T-helper 9 cell (primary cell): ENCODE data around the gene LCN15.
"Not testable (repeated sequence)": the region's sequence is repeated elsewhere in the genome, so short reads cannot be mapped to it uniquely, and the experiment has no call there.

Experiments used
- DNase-seq: peaks from one replicate; pipeline ENCODE4 v3.0.0-alpha.2; 2020

The LCN15 gene

DNA sequence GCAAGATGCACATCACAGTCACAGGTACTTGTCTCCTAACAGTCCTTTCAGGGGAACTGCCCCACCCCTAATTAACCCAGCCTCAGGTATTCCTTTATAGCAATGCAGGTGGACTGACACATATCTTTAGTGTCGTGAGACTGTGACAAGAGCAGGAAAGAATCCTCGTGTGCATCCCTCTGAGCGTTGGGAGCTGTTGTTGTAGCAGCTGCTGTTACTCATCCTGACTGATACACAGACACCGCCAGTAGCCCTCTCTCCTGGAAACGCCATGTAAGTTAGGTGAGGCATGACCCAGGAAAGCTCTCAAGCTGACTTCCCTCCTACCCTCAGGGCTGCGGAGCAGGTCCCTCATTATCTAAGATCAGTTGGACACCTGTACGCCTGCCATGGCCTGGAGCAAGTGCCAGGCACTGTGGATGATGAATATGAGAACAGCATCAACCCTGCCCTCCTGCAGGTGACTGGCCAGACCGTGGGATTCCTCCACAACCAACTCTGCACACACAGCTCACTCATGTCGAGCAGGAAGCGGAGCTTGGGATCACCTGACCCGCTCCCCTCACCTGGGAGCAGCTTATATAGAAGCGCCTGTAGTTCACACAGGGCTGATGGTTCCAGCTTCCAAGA is 10.2 kb upstream of the LCN15 start:
- no peak for DNase-seq

DNA sequence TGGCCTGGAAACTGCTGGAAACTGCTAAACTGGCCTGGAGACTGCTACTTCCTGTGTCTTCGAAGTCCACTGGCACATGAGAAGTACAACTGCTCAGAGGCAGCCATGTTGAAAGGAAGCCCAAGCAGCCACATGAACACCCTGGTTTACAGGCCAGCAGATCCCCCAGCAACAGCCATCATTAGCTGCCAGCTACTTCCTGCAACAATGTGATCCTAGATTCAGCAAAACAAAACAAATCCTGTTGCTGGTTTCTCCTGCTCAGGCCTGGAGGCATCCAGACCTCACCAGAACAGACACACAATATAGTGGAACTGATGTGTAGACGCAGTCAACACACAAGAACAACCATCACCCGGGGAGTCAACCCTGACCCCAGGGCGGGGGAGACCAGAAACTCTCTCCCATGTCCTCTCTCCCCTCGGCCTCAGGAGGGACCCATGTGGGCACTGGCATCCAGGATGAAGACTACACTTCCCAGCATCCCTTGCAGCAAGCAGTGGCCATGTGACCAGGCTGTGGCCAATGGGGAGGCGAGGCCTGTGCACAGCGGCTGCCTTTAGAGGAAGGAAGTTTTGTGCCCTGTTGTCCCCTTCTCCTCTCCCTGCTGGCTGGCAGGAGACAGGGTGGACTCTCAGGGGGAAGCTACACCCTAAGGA is 9.2 kb upstream of the LCN15 start:
- DNase-seq: no peak

- DNase-seq: no peak
These were observed 7.6 kb upstream of the LCN15 start for GRCh38 chr9:136771907-136772415.

DNA sequence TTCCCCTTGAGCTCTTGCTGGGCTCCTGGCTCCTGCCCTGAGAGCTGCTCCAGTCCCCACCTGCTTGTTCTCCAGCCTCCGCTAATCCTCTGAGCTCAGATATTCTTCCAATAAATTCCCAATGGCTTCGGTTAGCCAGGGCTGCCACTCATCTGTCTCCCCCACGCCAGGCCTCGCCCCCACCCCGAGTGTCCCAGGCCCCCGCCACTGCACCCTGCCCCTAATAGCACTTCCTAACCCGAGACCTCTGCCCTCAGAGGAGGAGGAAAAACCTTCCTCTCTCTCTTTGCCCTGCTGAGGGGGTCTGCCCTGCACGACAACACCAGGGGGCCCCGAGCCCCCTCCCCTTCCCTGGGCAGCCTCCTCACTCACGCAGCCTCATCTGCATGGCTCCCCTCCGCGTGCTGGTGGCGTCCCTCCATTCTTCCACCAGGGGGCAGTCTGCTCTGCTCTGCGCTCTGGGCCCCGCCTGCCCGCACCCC is 5.4 kb upstream of the LCN15 start:
- peak; percentile 43 for DNase-seq

- peak; percentile 18 for DNase-seq
These were observed 2.2 kb upstream of the LCN15 start for GRCh38 chr9:136766410-136767120.

DNA sequence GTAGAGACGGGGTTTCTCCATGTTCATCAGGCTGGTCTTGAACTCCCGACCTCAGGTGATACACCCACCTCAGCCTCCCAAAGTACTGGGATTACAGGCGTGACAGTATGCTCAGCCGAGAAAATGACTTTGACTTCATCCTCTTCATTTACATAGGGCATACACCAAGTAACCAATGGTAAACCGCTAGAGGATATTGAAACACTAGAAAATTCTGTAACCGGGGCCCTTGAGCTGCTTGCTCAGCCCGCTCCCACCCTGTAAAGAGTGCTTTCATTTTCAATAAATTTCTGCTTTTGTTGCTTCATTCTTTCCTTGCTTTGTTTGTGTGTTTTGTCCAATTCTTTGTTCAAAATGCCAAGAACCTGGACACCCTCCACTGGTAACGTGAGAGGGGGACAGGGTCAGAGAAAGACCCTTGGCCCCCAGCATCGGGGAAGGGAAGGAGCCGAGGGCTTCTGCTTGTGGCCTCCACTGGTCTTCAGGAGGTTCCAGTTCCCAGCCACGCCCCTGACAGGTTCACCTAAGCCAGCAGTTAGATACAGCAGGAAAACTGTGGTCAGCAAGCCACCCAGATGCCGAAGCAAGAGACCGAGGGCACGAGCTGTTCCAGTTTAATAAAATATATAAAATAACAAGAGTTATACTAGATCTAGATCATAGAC is 1.6 kb upstream of the LCN15 start:
- not testable (repeated sequence) for DNase-seq

DNA sequence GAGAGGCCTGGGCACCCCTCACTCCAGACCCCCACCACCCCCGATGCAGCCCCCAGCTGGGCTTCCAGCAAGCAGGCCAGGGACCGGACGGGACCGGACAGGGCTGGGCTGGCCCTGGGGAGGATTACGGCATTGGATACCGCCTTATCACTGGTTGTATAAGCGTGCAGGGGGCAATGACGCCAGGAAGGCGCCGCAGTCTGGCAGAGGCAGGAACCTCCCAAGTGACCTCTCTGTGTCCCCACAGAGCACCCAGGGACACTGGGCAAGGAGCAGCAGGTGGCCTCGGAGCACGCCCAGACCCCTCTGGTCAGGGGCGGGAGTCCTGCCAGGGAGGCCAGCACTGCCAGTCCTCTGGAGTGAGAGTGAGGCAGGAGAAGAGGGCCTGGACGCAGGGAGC is 723 bp upstream of the LCN15 start:
- no peak for DNase-seq

DNA sequence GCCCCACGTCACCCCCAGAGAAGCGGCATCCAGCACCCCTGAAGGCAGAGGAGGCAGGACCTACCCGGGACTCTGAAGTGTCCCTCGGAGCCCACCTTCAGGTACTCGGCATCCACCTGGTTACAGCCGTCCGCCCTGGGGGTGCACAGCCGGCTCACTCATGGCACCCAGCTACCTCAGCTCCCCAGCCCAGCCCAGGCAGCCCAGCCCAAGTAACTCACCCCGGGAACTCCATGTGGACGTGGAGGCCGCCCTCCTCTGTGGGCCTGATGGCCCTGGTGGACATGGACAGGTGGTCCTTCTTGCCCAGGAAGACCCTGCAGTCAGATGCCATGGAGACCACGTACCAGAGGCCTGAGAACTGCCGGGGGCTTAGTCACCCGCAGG is 676 bp downstream of the LCN15 start:
- DNase-seq: no peak

DNA sequence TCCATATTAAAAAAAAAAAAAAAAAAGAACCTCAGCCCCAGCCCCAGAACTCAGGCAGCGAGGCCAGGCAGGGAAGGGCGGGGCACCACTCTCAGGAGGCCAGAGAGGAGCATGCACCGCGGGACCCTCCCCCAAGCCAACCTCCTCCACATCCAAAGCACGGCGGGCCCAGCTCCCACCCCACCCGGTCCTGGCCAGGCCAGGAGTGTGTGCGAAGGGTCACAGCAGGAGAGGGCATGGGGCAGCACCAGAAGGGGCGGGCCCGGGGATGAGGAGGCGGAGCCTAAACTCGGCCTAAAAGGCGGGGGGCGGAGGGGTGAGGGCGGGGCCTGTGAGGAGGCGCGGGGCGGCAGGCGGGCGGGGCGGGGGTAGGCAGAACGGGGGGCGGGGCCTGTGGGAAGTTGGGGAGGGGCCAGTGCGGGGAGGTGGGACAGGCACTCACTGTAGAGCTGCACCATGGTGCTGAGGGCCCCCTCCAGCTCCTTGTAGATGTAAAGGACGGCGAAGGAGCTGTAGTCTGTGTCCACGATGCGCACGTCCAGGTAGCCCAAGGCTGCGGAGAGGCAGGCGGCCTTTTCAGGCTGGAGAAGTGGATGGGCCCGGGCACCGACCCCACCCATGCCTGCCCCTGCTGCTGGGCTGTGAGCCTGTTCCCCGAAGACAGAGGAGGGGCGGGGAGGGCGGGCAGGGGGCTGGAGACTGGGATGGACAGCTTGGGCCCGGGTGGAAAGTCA is 1.2 kb downstream of the LCN15 start:
- DNase-seq: peak; percentile 26

- DNase-seq: no peak
These were observed 2.1 kb downstream of the LCN15 start for GRCh38 chr9:136762221-136762691.

DNA sequence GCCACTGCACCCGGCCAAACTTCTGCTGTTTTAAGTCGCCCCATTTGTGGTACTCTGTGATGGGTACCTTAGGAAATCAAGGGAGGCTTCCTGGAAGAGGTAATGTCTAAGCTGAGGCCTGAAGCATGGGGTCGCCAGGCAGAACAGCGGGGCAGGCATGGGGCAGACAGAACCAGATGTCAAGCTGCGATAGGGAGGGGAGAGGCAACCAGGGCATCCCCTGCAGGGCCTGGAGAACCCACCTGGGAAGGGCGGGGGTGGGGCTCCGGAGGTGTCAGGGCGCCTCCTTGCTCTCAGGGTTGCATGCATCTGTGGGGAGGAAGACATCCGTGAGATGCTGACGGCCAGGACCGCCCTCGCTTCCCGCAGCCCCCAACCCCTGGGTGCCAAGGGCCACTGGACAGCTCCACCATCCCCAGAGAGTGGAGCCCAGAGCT is 2.8 kb downstream of the LCN15 start:
- DNase-seq: no peak

DNA sequence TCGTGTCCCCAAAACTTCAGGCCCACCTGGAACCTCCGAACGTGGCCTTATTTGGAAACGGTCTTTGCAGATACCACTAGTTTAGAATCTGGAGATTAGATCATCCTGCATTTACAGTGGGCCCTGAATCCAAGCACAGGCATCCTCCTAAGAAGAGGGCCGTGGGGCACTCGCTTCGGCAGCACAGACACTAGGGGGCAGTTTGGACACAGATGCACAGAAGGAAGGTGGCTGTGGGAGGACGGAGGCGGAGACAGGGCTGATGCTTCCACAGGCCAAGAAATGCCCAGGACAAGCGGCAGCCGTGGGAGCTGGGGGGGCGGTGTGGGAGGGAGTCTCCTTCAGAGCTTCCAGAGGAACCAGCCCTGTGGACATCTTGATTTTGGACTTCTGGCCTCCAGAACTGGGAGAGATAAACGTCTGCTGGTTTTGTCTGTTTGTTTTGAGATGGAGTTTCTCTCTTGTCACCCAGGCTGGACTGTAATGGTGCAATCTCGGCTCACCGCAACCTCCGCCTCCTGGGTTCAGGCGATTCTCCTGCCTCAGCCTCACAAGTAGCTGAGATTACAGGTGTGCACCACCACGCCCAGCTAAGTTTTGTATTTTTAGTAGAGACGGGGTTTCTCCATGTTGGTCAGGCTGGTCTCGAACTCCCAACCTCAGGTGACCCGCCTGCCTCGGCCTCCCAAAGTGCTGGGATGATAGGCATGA is 3.3 kb downstream of the LCN15 start:
- DNase-seq: not testable (repeated sequence)

GRCh38 chr9:136760424-136760823 is 3.9 kb downstream of the LCN15 start:
- no peak for DNase-seq

DNA sequence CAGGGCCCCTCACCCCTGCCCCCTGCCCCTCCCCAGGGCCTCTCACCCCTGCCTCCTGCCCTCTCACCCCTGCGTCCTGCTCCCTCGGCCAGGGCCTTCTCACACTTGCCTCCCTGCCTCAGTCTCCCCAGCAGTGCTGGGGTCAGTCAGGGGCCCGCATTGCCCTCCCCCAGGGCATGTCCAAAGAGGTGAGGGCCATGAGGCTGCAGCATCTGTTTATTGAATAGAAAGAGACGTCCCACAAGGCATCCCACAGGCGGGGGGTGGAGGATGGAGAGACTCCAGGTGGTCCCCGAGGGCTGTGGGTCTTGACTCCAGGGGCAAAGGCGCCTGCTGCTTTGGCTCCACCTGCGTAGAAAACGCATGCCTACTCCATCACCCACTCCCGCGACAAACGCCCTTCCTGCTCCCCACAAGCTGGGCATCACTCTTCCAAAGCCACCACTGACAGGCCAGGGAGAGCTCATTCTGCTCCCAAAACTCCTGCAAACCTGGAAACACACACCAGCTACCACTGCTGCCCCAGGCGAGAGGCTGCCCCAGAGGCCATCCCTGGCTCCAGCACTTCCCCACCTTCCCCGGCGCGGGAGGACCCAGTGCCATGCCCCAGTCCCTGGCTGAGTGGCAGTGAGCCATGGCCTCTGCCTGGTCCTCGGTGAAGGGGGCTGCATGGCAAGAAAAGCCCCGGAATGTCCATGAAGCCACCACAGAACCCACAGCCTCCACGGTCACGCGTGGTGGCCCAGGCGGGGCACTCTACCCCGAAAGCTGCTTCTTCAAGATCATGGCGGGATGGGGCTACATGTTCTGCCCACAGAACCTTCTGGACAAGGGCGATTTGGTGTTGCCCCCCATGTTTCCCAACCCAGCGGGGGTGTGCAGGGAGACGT is 4.6 kb downstream of the LCN15 start:
- no peak for DNase-seq

DNA sequence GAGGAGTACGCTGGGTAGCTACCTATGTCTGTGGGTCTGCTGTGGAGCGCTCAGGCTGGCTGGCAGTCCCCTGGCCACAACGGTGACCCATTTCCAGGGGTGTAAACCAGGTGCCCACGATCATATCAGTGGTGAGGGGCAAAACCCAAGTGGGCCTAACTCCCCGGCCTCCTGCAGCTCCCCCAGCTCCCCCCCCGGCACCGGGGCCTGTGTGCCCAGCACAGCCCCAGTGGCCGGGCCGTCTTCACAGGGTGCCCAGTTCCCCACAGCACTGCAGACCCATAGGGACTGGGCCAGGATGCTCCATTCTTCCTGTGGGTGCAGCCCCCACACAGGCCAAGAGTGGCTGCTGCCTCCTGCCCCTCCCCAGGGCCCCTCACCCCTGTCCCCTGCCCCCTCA is 5.3 kb downstream of the LCN15 start:
- DNase-seq: no peak

- no peak for DNase-seq
These were observed 6.6 kb downstream of the LCN15 start for GRCh38 chr9:136757751-136758140.

- DNase-seq: no peak
These were observed 7.0 kb downstream of the LCN15 start for GRCh38 chr9:136757328-136757727.

GRCh38 chr9:136756836-136757235 is 7.5 kb downstream of the LCN15 start:
- DNase-seq: no peak

- DNase-seq: no peak
These were observed 8.2 kb downstream of the LCN15 start for GRCh38 chr9:136756134-136756438.

DNA sequence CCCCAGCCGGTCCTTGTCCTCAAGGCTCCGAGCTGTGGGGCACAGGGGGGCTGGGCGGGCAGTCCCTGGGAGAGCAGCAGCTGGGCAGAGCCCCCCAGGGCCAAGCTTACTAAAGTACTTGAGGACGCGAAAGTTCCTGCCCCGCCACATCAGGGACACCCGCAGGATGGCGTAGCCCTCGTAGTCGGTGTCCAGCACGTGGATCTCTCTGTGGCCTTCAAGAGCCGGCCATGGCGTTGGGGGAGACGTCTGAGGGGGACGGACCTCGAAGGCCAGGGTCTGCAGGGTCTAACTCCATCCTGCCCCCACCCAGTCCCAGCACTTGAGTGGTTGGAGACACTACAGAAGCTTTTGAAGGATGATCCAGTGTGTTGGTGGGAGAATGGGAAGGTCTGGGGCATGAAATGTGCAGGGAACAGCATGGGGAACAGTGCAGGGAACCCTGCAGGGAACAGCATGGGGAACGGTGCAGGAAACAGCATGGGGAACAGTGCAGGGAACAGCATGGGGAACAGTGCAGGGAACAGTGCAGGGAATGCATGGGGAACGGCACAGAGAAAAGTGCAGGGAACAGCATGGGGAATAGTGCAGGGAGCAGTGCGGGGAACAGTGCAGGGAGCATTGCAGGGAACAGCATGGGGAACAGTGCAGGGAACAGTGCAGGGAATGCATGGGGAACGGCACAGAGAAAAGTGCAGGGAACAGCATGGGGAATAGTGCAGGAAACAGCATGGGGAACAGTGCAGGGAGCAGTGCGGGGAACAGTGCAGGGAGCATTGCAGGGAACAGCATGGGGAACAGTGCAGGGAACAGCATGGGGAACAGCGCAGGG is 8.8 kb downstream of the LCN15 start:
- not testable (repeated sequence) for DNase-seq
